Keratinocyte (primary cell): Measurements from ENCODE around the gene ADAMTSL3. TPM values are rescaled to one million over a fixed set of nuclear protein-coding genes. Genes with fewer than 3 reads are reported as not detected.

Experiments
- DNase-seq: peaks from one replicate; pipeline ENCODE4 v3.0.0-alpha.2; 2011; ENCODE audit warnings: low read depth, missing footprints, low spot score
- FAIRE-seq: peaks from 2 replicates; lab custom pipeline; 2011; peaks lifted over from hg19 to GRCh38; lab: Jason Lieb, UNC
- H2AFZ ChIP-seq: 2 replicates; pipeline ENCODE4 v1.6.0; 2012; ENCODE audit warnings: low read length, control low read depth, inconsistent platforms; ENCODE audit not compliant: control insufficient read depth
- H3K27ac ChIP-seq: 2 replicates; pipeline ENCODE4 v1.5.1; 2011; ENCODE audit warnings: low read length; ENCODE audit not compliant: control insufficient read depth, insufficient read depth
- H3K27me3 ChIP-seq: 3 replicates; pipeline ENCODE4 v1.6.0; 2011; ENCODE audit warnings: low read length; ENCODE audit not compliant: control insufficient read depth, insufficient read depth; ENCODE audit errors: extremely low read depth
- H3K36me3 ChIP-seq, 2 experiments: 2 replicates in 1 of 2; 3 replicates in 1 of 2; pipeline ENCODE4 v1.5.1; 2011; ENCODE audit warnings: low read length in 2 of 2, mild to moderate bottlenecking in 1 of 2; ENCODE audit not compliant: control insufficient read depth in 2 of 2, insufficient read depth in 2 of 2; ENCODE audit errors: extremely low read depth in 1 of 2
- H3K4me1 ChIP-seq: 3 replicates; pipeline ENCODE4 v1.5.1; 2011; ENCODE audit warnings: low read length; ENCODE audit not compliant: control insufficient read depth, insufficient read depth; ENCODE audit errors: extremely low read depth
- H3K4me2 ChIP-seq: 3 replicates; pipeline ENCODE4 v1.6.0; 2011; ENCODE audit warnings: low read depth, low read length; ENCODE audit not compliant: control insufficient read depth, insufficient read depth; ENCODE audit errors: extremely low read depth
- H3K4me3 ChIP-seq, 3 experiments: fragments of 200-600 bp in 1 of 3; sonication (generic) in 1 of 3; 2 replicates in 2 of 3; 3 replicates in 1 of 3; pipeline ENCODE4 v1.5.1; 2011 to 2016; ENCODE audit warnings: low read length in 3 of 3, mild to moderate bottlenecking in 3 of 3, control low read depth in 2 of 3, inconsistent platforms in 1 of 3, low read depth in 1 of 3, mixed read lengths in 1 of 3, mixed run types in 1 of 3, moderate library complexity in 1 of 3; ENCODE audit not compliant: control insufficient read depth in 2 of 3, insufficient read depth in 2 of 3; ENCODE audit errors: extremely low read depth in 1 of 3
- H3K79me2 ChIP-seq: 2 replicates; pipeline ENCODE4 v1.6.0; 2012; ENCODE audit warnings: low read length; ENCODE audit not compliant: control insufficient read depth, insufficient read depth
- H3K9ac ChIP-seq: 3 replicates; pipeline ENCODE4 v1.6.0; 2011; ENCODE audit warnings: low read length; ENCODE audit not compliant: control insufficient read depth, insufficient read depth; ENCODE audit errors: extremely low read depth
- H3K9me1 ChIP-seq: 3 replicates; pipeline ENCODE4 v1.6.0; 2011; ENCODE audit warnings: low read length; ENCODE audit not compliant: control insufficient read depth, insufficient read depth; ENCODE audit errors: extremely low read depth
- H3K9me3 ChIP-seq: 2 replicates; pipeline ENCODE4 v1.5.1; 2012; ENCODE audit warnings: low read depth, low read length; ENCODE audit not compliant: control insufficient read depth
- H4K20me1 ChIP-seq: 3 replicates; pipeline ENCODE4 v1.6.0; 2011; ENCODE audit warnings: low read length; ENCODE audit not compliant: control insufficient read depth, insufficient read depth; ENCODE audit errors: extremely low read depth
- EZH2 ChIP-seq: IDR thresholded peaks from one replicate; pipeline ENCODE4 v1.6.1; 2012; ENCODE audit warnings: inconsistent platforms, mild to moderate bottlenecking, low read length, moderate library complexity
- dilution Hi-C: fragments of 300-500 bp; cut with MboI; formaldehyde crosslinking; loops from one replicate; pipeline ENCODE4 v1.7.0; 2020; ENCODE audit warnings: low sequenced_read_pairs; ENCODE audit not compliant: extremely low pct_ligation_motif_present
- polyA plus RNA-seq, 5 experiments: library from polyadenylated mRNA; depleted of rRNA in 3 of 5; stranded (reverse) in 3 of 5; stranded (forward) in 1 of 5; unstranded in 1 of 5; fragments of >200 nt; gene quantifications; 1 replicate in 1 of 5; 2 replicates in 3 of 5; 3 replicates in 1 of 5; pipeline versions ENCODE4 v1.2.1 to v1.2.3, GENCODE V29; 2011 to 2012; ENCODE audit warnings: missing spikeins in 2 of 5, low read depth in 1 of 5, low replicate concordance in 1 of 5
- TF ChIP-seq, protein P1 (sequence below), 3 experiments: IDR thresholded peaks in 1 of 3; conservative IDR thresholded peaks in 1 of 3; optimal IDR thresholded peaks in 1 of 3; 2 replicates in 2 of 3; 3 replicates in 1 of 3; pipeline versions ENCODE3 to v1.5.1; 2011; ENCODE audit warnings: low read length in 3 of 3, mild to moderate bottlenecking in 3 of 3, moderate library complexity in 2 of 3, control low read depth in 1 of 3, inconsistent platforms in 1 of 3; ENCODE audit not compliant: insufficient read depth in 2 of 3; ENCODE audit errors: extremely low read depth in 1 of 3

Gene ADAMTSL3
- polyA plus RNA-seq, 1 donor (not counting 4 experiments of a cell fraction or from before 2014, with no cell fraction given) = 0.01 TPM

DNA sequence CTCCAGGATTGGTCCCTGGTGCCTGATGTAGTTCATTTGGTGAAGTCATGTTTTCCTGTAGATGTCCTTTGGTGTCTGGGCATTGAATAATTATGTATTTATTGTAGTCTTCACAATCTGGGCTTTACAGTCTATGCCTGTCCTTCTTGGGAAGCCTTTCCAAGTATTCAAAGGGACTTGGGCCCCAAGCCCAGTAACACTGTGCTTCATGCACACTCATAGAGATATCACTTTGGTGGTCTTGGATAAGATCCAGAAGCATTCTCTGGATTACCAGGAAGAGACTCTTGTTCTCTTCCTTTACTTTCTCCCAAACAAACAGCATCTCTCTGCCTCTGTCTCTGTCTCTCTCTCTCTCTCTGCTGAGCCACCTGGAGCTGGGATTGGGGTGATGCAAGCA, 300.6 kb downstream of the ADAMTSL3 start:
- no peaks in the 10 kb centered on the region for H4K20me1 ChIP-seq
- dilution Hi-C loops = no loop called here
- H3K9ac ChIP-seq = no peak overlapping the region
- no peaks in the 10 kb centered on the region for H3K9me1 ChIP-seq
- H3K79me2 ChIP-seq = no peaks in the 10 kb centered on the region
- no peaks in the 10 kb centered on the region for H3K27me3 ChIP-seq
- TF ChIP-seq, protein P1, sequence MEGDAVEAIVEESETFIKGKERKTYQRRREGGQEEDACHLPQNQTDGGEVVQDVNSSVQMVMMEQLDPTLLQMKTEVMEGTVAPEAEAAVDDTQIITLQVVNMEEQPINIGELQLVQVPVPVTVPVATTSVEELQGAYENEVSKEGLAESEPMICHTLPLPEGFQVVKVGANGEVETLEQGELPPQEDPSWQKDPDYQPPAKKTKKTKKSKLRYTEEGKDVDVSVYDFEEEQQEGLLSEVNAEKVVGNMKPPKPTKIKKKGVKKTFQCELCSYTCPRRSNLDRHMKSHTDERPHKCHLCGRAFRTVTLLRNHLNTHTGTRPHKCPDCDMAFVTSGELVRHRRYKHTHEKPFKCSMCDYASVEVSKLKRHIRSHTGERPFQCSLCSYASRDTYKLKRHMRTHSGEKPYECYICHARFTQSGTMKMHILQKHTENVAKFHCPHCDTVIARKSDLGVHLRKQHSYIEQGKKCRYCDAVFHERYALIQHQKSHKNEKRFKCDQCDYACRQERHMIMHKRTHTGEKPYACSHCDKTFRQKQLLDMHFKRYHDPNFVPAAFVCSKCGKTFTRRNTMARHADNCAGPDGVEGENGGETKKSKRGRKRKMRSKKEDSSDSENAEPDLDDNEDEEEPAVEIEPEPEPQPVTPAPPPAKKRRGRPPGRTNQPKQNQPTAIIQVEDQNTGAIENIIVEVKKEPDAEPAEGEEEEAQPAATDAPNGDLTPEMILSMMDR (optimal IDR thresholded peaks at IDR 0.05 in 1 of 3, IDR thresholded peaks at IDR 0.05 in 1 of 3, conservative IDR thresholded peaks at IDR 0.05 in 1 of 3; ENCODE audit: extremely low read depth in 1 of 3, insufficient read depth in 2 of 3, low read length in 3 of 3) = no peak
- TF ChIP-seq EZH2 = no peak
- H2AFZ ChIP-seq = no peak overlapping the region
- no peak overlapping the region for H3K27ac ChIP-seq
- H3K4me1 ChIP-seq = peaks cover 8% of the 10 kb centered on the region
- H3K9me3 ChIP-seq = no peaks in the 10 kb centered on the region
- no peaks in the 10 kb centered on the region for H3K36me3 ChIP-seq
- DNase-seq (no peak), FAIRE-seq (no peak)
- H3K4me2 ChIP-seq = no peak overlapping the region
- no peak overlapping the region for H3K4me3 ChIP-seq

DNA sequence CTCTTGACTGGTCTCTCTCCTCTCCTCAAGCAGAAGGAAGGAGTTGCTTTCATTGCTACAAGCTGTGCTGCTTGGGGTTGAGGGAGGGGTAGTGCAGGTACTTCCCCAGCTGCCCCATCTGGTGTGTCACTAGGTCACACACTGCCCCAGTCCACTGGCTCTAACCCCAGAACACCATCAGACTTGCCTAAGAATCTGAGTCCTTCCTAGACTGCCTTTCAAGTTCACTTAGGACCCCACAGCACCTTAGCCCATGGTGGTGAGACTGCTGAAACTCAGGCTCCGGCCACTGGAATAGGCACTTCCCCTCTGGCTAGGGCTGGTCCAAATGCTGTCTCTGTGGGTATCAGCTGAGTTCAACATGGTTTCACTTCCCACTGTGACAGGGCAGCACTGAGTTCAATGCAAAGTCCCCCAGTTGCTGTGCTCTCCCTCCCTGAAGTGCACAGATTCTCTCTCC, 301.9 kb downstream of the ADAMTSL3 start:
- H3K4me2 ChIP-seq = no peak overlapping the region
- H3K36me3 ChIP-seq = no peaks in the 10 kb centered on the region
- H3K27me3 ChIP-seq = no peaks in the 10 kb centered on the region
- H3K4me3 ChIP-seq = no peak overlapping the region
- FAIRE-seq (no peak), DNase-seq (no peak)
- no peak overlapping the region for H3K27ac ChIP-seq
- peaks cover 8% of the 10 kb centered on the region for H3K4me1 ChIP-seq
- H3K9ac ChIP-seq = no peak overlapping the region
- dilution Hi-C loops = no loop called here
- H2AFZ ChIP-seq = no peak overlapping the region
- no peaks in the 10 kb centered on the region for H3K9me3 ChIP-seq
- H3K79me2 ChIP-seq = no peaks in the 10 kb centered on the region
- no peak for TF ChIP-seq EZH2
- TF ChIP-seq, protein P1 (optimal IDR thresholded peaks at IDR 0.05 in 1 of 3, IDR thresholded peaks at IDR 0.05 in 1 of 3, conservative IDR thresholded peaks at IDR 0.05 in 1 of 3; ENCODE audit: extremely low read depth in 1 of 3, insufficient read depth in 2 of 3, low read length in 3 of 3) = no peak
- no peaks in the 10 kb centered on the region for H4K20me1 ChIP-seq
- H3K9me1 ChIP-seq = no peaks in the 10 kb centered on the region
